ENCODE results near the gene INF2.

INF2 gene

DNA sequence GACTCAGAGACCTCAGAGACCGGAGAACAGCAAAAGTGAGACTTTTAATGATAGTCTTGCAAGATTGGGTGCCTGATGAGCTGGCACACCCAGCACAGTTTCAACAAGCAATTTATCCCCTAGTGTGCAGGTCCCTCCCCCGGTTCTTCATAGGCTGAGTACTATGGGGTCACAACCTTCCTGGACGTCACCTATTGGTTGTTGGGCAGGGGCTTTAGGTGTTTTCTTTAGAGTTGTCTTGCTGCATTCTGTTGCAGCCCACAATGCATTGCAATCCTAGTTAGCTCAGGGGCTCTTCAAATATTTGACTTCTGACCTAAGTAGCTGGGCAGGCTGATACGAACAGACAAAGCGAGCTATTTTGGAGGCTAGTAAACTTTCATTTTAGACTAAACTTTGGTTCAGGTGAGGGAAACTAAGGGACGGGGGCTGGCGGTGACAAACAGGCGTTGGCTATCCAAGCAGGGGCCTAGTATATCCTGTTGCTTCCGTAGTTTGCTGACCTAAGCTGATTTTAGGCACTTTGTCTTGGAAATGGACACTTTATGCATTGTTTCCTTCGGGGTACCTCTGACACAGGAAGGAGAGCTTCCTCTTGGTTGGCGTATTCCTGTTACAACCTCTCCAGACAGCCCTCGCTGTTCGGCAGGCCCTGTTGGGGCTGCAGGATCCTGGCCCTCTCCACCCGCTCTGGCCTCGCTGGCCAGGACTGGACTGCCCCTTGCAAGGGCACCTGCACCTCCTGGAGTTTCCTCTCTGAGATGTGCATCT, 77.6 kb downstream of the INF2 start:
- H3K4me1 ChIP-seq (ENCODE audit: control extremely low read depth in 1 of 4, control insufficient read depth in 4 of 4, insufficient read depth in 4 of 4, low read length in 3 of 4) = peaks cover 0 to 8% (median 4%) of the 10 kb centered on the region in 4 experiments
- no peaks in the 10 kb centered on the region for H3K27me3 ChIP-seq (replicated peaks in 2 of 5; ENCODE audit: control insufficient read depth in 4 of 5, insufficient read depth in 5 of 5, low read length in 4 of 5)
- POLR2A ChIA-PET = no interaction called here
- 60% methylated on average over 11 of the region's 15 CpGs for WGBS (ENCODE audit: insufficient coverage)
- no peak overlapping the region for H3K27ac ChIP-seq (ENCODE audit: insufficient read depth in 1 of 2, low read depth in 1 of 2, low read length in 2 of 2, poor library complexity in 1 of 2, severe bottlenecking in 2 of 2)
- peaks cover 0 to 16% (median 8%) of the 10 kb centered on the region in 5 experiments for H3K9me3 ChIP-seq (ENCODE audit: control extremely low read depth in 1 of 5, control insufficient read depth in 4 of 5, insufficient read depth in 2 of 5, low read depth in 1 of 5, low read length in 4 of 5)
- no peak for DNase-seq
- H3K36me3 ChIP-seq (ENCODE audit: control insufficient read depth in 4 of 4, insufficient read depth in 4 of 4, low read length in 3 of 4) = peaks cover 7 to 33% (median 23%) of the 10 kb centered on the region in 4 experiments
- CTCF ChIA-PET = interaction anchor here (0.8 to 5.2 kb wide), 9 partner anchors 9 to 103 kb away, joined by 3 to 30 read pairs (median 4); no protein-coding TSS in a partner anchor
- no peak overlapping the region for H3K4me3 ChIP-seq (ENCODE audit: control insufficient read depth in 1 of 7, extremely low read depth in 1 of 7, insufficient read depth in 4 of 7, low read depth in 2 of 7, low read length in 6 of 7)

DNA sequence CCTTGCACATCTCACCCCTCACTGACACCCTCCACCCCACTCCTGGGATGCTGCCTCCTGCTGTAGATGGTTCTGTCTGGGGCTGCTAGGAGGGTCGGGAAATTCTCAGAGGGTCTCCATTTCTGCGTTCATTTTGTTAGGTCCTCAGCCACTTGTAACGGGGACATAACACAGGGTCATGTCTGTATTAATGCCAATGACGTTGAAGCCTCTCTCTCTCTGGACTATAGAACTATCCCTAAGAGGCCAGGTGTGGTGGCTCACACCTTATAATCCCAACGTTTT, 78.2 kb downstream of the INF2 start:
- 93% methylated on average over 5 of the region's 5 CpGs for WGBS (ENCODE audit: insufficient coverage)
- H3K9me3 ChIP-seq (ENCODE audit: control extremely low read depth in 1 of 5, control insufficient read depth in 4 of 5, insufficient read depth in 2 of 5, low read depth in 1 of 5, low read length in 4 of 5) = peaks cover 0 to 16% (median 8%) of the 10 kb centered on the region in 5 experiments
- DNase-seq = no peak
- H3K4me1 ChIP-seq (ENCODE audit: control extremely low read depth in 1 of 4, control insufficient read depth in 4 of 4, insufficient read depth in 4 of 4, low read length in 3 of 4) = peaks cover 0 to 8% (median 4%) of the 10 kb centered on the region in 4 experiments
- no peaks in the 10 kb centered on the region for H3K27me3 ChIP-seq (replicated peaks in 2 of 5; ENCODE audit: control insufficient read depth in 4 of 5, insufficient read depth in 5 of 5, low read length in 4 of 5)
- H3K27ac ChIP-seq (ENCODE audit: insufficient read depth in 1 of 2, low read depth in 1 of 2, low read length in 2 of 2, poor library complexity in 1 of 2, severe bottlenecking in 2 of 2) = no peak overlapping the region
- no peak overlapping the region for H3K4me3 ChIP-seq (ENCODE audit: control insufficient read depth in 1 of 7, extremely low read depth in 1 of 7, insufficient read depth in 4 of 7, low read depth in 2 of 7, low read length in 6 of 7)
- CTCF ChIA-PET = interaction anchor here (1.0 to 5.2 kb wide), 8 partner anchors 14 to 165 kb away, joined by 3 to 30 read pairs (median 4); no protein-coding TSS in a partner anchor
- peaks cover 3 to 33% (median 28%) of the 10 kb centered on the region in 4 experiments for H3K36me3 ChIP-seq (ENCODE audit: control insufficient read depth in 4 of 4, insufficient read depth in 4 of 4, low read length in 3 of 4)
- POLR2A ChIA-PET = no interaction called here

DNA sequence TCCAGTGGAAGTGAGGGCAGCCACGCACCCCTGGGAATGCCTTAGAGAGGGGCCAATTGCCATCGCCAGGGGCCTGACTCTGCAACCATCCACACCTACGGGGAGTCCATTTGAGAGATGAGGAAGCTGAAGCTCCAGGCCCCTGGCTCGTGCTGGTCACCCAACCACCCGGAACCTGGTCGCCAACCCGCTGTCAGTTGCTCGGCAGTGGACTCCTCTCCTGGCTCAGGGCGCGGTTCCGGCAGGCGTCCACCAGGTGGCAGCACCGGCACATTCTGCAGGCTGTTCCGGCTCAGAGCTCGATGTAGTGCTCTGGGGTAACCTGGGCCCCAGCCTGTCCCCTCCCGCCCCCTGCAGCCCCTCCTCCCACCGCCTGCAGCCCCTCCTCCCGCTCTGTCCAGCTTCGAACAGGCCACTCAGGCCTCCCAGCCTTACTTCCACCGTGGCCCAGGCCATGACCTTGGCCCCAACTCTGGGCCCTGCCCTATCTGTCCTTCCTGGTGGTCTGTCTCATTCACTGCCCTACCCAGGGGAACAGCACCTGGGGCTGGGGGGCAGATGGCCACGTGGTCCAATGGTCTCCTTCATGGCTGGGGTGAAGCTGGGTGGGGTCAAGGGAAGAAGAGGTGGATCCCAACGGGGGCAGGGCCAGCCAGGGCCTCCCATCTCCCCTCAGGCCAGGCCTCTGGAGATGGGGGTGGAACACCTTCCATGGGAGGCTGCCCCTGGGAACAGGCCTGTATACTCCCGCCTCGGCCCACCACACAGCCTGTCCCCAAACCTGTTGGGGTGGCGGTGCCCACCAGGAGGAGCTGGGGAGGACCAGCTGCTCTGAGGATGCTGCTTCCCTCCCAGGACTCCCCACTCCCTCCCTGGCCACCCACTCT, 79.3 kb downstream of the INF2 start:
- ChIA-PET POLR2A (interaction anchor here (0.6 to 0.7 kb wide), 2 partner anchors 29 to 46 kb away, joined by 3 to 4 read pairs; no protein-coding TSS in a partner anchor), CTCF (interaction anchor here (0.6 to 5.2 kb wide), 28 partner anchors 8 to 1647 kb away, joined by 3 to 30 read pairs (median 4); partner anchors contain the start of gene SIVA1)
- Histone ChIP-seq H3K36me3 (ENCODE audit: control insufficient read depth in 4 of 4, insufficient read depth in 4 of 4, low read length in 3 of 4) (peaks cover 3 to 44% (median 33%) of the 10 kb centered on the region in 4 experiments), H3K4me1 (ENCODE audit: control extremely low read depth in 1 of 4, control insufficient read depth in 4 of 4, insufficient read depth in 4 of 4, low read length in 3 of 4) (peaks cover 0 to 8% (median 4%) of the 10 kb centered on the region in 4 experiments), H3K27me3 (replicated peaks in 2 of 5; ENCODE audit: control insufficient read depth in 4 of 5, insufficient read depth in 5 of 5, low read length in 4 of 5) (no peaks in the 10 kb centered on the region), H3K4me3 (ENCODE audit: control insufficient read depth in 1 of 7, extremely low read depth in 1 of 7, insufficient read depth in 4 of 7, low read depth in 2 of 7, low read length in 6 of 7) (no peak overlapping the region), H3K9me3 (ENCODE audit: control extremely low read depth in 1 of 5, control insufficient read depth in 4 of 5, insufficient read depth in 2 of 5, low read depth in 1 of 5, low read length in 4 of 5) (peaks cover 0 to 16% (median 8%) of the 10 kb centered on the region in 5 experiments), H3K27ac (ENCODE audit: insufficient read depth in 1 of 2, low read depth in 1 of 2, low read length in 2 of 2, poor library complexity in 1 of 2, severe bottlenecking in 2 of 2) (no peak overlapping the region)
- peak; percentile 72 to 86 (median 83) for DNase-seq
- 14% methylated on average over 20 of the region's 25 CpGs for WGBS (ENCODE audit: insufficient coverage)

GRCh38 chr14:104769324-104770071, 80.1 kb downstream of the INF2 start:
- ChIA-PET POLR2A (interaction anchor here (0.6 to 0.7 kb wide), 2 partner anchors 28 to 219 kb away, joined by 3 read pairs; no protein-coding TSS in a partner anchor), CTCF (interaction anchor here (0.9 to 5.2 kb wide), 21 partner anchors 12 to 165 kb away, joined by 3 to 30 read pairs (median 5); no protein-coding TSS in a partner anchor)
- DNase-seq = no peak
- Histone ChIP-seq H3K27ac (ENCODE audit: insufficient read depth in 1 of 2, low read depth in 1 of 2, low read length in 2 of 2, poor library complexity in 1 of 2, severe bottlenecking in 2 of 2) (no peak overlapping the region), H3K4me1 (ENCODE audit: control extremely low read depth in 1 of 4, control insufficient read depth in 4 of 4, insufficient read depth in 4 of 4, low read length in 3 of 4) (peaks cover 0 to 8% (median 4%) of the 10 kb centered on the region in 4 experiments), H3K4me3 (ENCODE audit: control insufficient read depth in 1 of 7, extremely low read depth in 1 of 7, insufficient read depth in 4 of 7, low read depth in 2 of 7, low read length in 6 of 7) (no peak overlapping the region), H3K27me3 (replicated peaks in 2 of 5; ENCODE audit: control insufficient read depth in 4 of 5, insufficient read depth in 5 of 5, low read length in 4 of 5) (no peaks in the 10 kb centered on the region), H3K36me3 (ENCODE audit: control insufficient read depth in 4 of 4, insufficient read depth in 4 of 4, low read length in 3 of 4) (peaks cover 3 to 51% (median 37%) of the 10 kb centered on the region in 4 experiments), H3K9me3 (ENCODE audit: control extremely low read depth in 1 of 5, control insufficient read depth in 4 of 5, insufficient read depth in 2 of 5, low read depth in 1 of 5, low read length in 4 of 5) (peaks cover 0 to 16% (median 8%) of the 10 kb centered on the region in 5 experiments)
- WGBS (ENCODE audit: insufficient coverage) = 90% methylated on average over 15 of the region's 18 CpGs

DNA sequence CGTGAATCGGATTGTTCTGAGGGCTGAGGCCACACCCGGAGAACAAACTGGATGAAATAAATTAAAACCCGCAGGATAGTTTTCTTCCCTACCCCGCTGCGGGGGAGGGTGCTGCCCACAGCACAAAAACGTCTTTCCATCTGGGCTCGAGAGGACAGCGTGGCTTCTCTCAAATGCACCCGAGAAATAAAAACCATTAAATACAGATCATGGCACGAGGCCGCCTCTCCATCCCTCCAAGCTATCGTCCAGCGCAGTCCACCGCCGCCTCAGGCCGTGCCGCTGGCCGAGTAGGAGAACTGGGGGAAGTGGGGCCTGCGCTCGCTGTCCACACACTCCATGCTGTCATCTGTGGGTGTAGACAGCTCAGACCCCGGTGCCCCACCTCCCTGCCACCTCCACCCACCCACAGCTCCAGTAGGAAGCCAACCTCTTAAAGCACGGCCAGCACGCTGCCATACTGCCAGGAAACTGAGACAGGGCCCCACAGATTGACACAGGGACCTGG, 80.7 kb downstream of the INF2 start:
- CTCF ChIA-PET = interaction anchor here (0.9 to 3.7 kb wide), 10 partner anchors 11 to 274 kb away, joined by 3 to 23 read pairs (median 4); no protein-coding TSS in a partner anchor
- Histone ChIP-seq H3K27me3 (replicated peaks in 2 of 5; ENCODE audit: control insufficient read depth in 4 of 5, insufficient read depth in 5 of 5, low read length in 4 of 5) (no peaks in the 10 kb centered on the region), H3K9me3 (ENCODE audit: control extremely low read depth in 1 of 5, control insufficient read depth in 4 of 5, insufficient read depth in 2 of 5, low read depth in 1 of 5, low read length in 4 of 5) (peaks cover 0 to 16% (median 8%) of the 10 kb centered on the region in 5 experiments), H3K27ac (ENCODE audit: insufficient read depth in 1 of 2, low read depth in 1 of 2, low read length in 2 of 2, poor library complexity in 1 of 2, severe bottlenecking in 2 of 2) (no peak overlapping the region), H3K4me3 (ENCODE audit: control insufficient read depth in 1 of 7, extremely low read depth in 1 of 7, insufficient read depth in 4 of 7, low read depth in 2 of 7, low read length in 6 of 7) (no peak overlapping the region), H3K36me3 (ENCODE audit: control insufficient read depth in 4 of 4, insufficient read depth in 4 of 4, low read length in 3 of 4) (peaks cover 3 to 57% (median 40%) of the 10 kb centered on the region in 4 experiments), H3K4me1 (ENCODE audit: control extremely low read depth in 1 of 4, control insufficient read depth in 4 of 4, insufficient read depth in 4 of 4, low read length in 3 of 4) (peaks cover 0 to 8% (median 4%) of the 10 kb centered on the region in 4 experiments)
- WGBS (ENCODE audit: insufficient coverage) = 98% methylated on average over 19 of the region's 24 CpGs
- POLR2A ChIA-PET = interaction anchor here (0.6 kb wide), 1 partner anchor 218 kb away, joined by 3 read pairs; no protein-coding TSS in a partner anchor
- DNase-seq = no peak

- H3K36me3 ChIP-seq (ENCODE audit: control insufficient read depth in 4 of 4, insufficient read depth in 4 of 4, low read length in 3 of 4) = peaks cover 6 to 64% (median 46%) of the 10 kb centered on the region in 4 experiments
- POLR2A ChIA-PET = interaction anchor here (0.6 kb wide), 2 partner anchors 149 to 349 kb away, joined by 3 read pairs; no protein-coding TSS in a partner anchor
- H3K27ac ChIP-seq (ENCODE audit: insufficient read depth in 1 of 2, low read depth in 1 of 2, low read length in 2 of 2, poor library complexity in 1 of 2, severe bottlenecking in 2 of 2) = no peak overlapping the region
- no peaks in the 10 kb centered on the region for H3K27me3 ChIP-seq (replicated peaks in 2 of 5; ENCODE audit: control insufficient read depth in 4 of 5, insufficient read depth in 5 of 5, low read length in 4 of 5)
- peaks cover 0 to 8% (median 4%) of the 10 kb centered on the region in 4 experiments for H3K4me1 ChIP-seq (ENCODE audit: control extremely low read depth in 1 of 4, control insufficient read depth in 4 of 4, insufficient read depth in 4 of 4, low read length in 3 of 4)
- whole genome bisulfite sequencing (ENCODE audit: insufficient coverage) = 90% methylated on average over 4 of the region's 5 CpGs
- CTCF ChIA-PET = interaction anchor here (0.9 to 3.7 kb wide), 11 partner anchors 10 to 273 kb away, joined by 3 to 23 read pairs (median 4); partner anchors contain the start of gene SIVA1
- H3K4me3 ChIP-seq (ENCODE audit: control insufficient read depth in 1 of 7, extremely low read depth in 1 of 7, insufficient read depth in 4 of 7, low read depth in 2 of 7, low read length in 6 of 7) = no peak overlapping the region
- peak in 2 of 3 donors; percentile 29 to 34 for DNase-seq
- H3K9me3 ChIP-seq (ENCODE audit: control extremely low read depth in 1 of 5, control insufficient read depth in 4 of 5, insufficient read depth in 2 of 5, low read depth in 1 of 5, low read length in 4 of 5) = peaks cover 0 to 14% (median 6%) of the 10 kb centered on the region in 5 experiments
These were observed 81.4 kb downstream of the INF2 start for GRCh38 chr14:104770851-104771272.
